Stromal cell of bone marrow (primary cell): ENCODE measurements around the gene NUPR2.
"Not testable (repeated sequence)": the region's sequence is repeated elsewhere in the genome, so short reads cannot be mapped to it uniquely, and the experiment has no call there.

Experiments
- DNase-seq: peaks from one replicate; pipeline ENCODE4 v3.0.0-alpha.2; 2012; ENCODE audit warnings: low read depth

The NUPR2 gene, protein sequence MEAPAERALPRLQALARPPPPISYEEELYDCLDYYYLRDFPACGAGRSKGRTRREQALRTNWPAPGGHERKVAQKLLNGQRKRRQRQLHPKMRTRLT

DNA sequence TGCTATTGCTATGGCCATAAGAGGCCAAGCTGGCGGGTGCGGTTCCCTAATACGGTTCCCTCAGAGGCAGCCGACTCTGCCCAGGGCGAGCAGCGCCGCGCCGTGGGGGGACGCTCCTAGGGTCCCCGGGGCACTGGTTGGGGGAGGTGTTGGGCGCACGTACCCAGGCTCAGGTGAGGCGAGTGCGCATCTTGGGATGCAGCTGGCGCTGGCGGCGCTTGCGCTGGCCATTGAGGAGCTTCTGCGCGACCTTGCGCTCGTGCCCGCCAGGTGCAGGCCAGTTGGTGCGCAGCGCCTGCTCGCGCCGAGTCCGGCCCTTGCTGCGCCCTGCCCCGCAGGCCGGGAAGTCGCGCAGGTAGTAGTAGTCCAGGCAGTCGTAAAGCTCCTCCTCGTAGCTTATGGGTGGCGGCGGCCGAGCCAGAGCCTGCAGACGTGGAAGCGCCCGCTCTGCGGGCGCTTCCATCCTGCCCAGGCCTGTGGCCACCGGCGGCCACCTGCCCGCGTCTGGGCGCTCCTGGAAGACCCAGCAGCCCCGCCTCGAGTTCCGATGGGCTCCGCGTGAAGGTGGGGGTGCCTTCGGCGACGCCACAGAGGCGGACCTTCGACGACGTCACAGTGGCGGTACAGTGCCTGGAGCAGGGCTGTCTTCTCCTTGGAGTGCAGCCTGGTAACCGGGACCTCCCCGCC, at the start of gene NUPR2:
Gene NUPR2 (minus strand): TSS at position 566 of the 687 bp plus-strand sequence. CDS start 103 bp downstream, at position 463.
- no peak for DNase-seq

GRCh38 chr7:56157238-56157790, 41.1 kb upstream of the NUPR2 start:
- no peak for DNase-seq

DNA sequence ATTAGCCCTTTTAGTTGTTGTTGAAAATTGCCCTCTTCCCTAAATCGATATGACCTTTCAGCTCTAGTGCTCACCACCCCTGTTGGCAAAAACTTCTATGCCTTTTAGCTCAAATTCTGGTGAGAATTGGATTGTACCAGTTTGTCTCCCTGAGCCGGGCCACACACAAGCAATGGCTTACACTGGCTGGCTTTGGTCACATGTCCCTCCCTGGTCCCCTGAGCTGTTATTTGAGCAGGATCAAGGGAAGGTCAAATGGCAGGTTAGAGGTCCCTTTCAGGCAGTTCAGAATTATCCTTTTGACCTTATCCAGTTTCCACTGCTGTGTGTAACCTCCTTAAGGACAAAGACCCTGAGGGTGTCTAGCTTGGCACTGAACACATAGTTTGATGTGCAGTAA, 14.8 kb upstream of the NUPR2 start:
- DNase-seq: not testable (repeated sequence)

- DNase-seq: no peak
Observed at GRCh38 chr7:56127241-56127975, 11.2 kb upstream of the NUPR2 start.

DNA sequence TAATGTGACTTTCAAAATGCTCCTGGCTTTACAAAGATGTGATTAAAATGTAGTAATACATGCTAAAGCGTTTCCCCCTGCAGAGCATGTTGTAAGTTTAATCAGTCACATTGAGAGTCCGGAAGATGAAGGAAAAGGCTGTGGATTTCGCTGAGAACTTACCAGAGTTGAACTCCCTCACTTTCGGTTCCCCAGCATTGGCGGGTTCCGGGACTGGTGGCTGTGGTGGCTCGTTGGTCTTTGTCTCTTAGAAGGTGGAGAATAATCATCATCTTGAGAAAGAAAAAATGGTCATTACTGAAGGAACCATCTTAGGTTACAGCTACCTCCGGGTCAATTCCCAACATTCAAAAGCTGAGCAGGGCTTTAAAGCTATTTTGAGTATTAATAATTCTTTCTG, 9.6 kb upstream of the NUPR2 start:
- DNase-seq: no peak

DNA sequence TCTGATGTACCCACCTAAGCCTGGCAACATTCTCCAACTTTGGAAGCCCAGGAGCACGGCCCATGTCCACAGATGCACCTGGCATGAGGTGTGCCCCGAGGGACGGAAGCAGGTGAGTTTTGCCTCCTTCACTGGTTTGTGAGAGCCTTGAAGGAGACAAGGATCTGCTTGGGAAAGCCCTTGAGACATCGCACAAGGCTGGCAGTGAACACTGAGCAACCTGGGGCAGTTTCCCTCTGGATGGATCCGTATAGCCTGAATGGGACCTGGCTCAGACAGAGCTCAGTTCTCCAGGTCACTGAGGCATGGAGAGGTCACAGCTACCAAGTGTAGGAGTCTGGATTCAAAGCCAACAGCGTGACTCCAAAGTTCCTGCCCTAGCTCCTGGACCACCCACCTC, 8.8 kb upstream of the NUPR2 start:
- no peak for DNase-seq

DNA sequence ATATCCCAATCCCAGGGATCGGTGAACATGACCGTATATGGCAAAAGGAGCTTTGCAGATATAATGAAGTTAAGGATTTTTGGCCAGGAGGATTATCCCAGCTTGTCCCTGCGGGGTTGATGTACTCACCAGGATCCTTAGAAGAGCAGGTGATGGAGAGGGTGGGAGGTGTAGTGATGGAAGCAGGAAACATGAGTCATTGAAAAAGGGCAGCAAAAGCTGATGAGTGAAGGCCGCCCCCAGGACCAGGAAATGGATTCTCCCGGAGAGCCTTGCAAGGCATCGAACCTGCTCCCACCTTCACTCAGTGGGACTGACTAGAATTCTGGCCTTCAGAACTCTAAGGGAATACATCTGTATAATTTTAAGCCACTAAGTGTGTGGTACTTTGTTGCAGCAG, 5.2 kb upstream of the NUPR2 start:
- no peak for DNase-seq

DNA sequence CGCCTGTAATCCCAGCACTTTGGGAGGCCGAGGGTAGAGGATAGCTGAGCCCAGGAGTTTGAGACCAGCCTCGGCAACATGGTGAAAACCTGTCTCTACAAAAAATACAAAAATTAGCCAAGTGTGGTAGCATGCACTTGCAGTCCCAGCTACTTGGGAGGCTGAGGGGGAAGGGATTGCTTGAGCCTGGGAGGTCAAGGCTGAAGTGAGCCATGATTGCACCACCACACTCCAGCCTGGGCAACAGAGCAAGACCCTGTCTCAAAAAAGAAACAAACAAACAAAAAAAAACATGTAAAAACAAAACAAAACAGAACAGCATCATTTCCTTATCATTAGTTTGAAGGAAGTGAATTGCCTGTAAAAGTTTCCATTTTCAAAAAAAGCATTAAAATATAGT, 4.0 kb downstream of the NUPR2 start:
- DNase-seq: not testable (repeated sequence)

DNA sequence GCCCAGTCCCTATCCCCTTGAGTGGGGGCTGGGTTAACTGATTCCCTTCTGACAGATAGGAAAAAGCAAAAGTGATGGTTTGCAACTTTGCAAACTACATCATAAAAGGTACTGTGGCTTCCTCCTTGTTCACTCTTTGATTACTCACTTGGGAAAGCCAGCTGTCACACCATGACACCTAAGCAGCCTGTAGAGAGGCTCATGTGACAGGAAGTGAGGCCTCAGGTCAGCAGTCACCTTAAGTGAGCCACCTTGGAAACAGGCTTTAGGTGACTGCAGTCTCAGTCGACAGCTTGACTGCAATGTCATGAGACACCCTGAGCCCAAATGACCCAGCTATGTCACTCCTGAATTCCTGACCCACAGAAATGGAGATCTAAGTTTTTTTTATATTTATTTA, 5.6 kb downstream of the NUPR2 start:
- no peak for DNase-seq

DNA sequence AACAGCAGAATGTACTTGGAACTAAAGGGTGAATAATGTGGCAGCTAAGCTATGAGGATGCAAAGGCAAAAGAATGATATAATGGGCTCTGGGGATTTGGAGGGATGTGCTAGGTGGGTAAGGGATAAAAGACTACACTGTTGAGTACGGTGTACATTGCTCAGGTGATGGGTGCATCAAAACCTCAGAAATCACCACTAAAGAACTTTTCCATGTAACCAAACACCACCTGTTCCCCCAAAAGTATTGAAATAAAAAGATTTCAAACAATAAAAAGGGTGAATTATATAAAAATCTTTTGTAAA, 8.3 kb downstream of the NUPR2 start:
- DNase-seq: no peak

DNA sequence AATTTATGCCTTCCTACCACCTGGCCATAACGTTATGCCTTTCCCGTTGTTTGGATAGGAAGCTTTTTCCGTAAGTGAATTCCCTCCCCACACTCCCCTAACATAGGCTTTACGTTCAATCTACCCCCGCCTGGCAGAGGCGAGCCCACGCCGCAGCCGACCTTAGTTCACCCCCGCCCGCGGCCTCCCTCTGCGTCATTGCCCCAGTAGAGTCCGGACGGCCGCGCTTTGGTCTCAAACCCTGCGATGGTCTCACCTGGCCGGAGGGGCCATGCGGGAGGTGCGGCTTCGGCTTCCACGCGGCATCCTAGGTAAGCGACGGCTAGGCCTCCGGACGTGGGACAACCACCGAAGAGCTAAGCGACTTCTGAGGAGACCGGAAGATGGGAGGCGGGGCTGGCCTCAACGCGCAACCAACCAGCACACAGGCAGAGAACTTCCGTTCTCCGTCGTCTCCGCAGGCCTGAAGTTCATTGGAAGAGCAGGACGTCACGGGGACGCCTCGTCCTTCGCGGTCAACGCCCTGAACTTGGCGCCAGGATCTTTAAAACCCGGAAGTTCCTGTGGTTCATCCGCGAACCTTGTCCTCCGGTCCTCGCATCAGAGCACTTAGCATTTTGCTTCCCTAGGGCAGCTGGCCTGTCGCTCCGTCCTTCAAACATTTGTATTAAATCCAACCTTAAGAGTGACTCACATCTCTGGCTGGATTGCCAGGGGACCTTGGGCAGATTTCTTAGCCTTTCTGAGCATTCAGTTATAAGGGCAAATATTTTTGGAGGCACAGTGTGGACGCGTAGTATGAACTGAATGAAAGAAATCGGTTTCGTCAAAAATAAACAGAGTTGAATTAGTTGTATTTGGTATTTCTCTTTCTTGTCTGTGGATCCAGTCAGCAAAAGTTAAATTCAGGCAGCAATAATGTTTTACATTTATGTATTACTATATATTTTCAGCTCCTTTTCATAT, 9.8 kb downstream of the NUPR2 start, which contains the start of gene CHCHD2:
Gene CHCHD2 (minus strand): TSS at position 369 of the 966 bp plus-strand sequence. CDS start 63 bp downstream, at position 306.
- peak; percentile 99 for DNase-seq

GRCh38 chr7:56105508-56105907, 10.7 kb downstream of the NUPR2 start:
- DNase-seq: peak; percentile 64

- not testable (repeated sequence) for DNase-seq
Observed at GRCh38 chr7:56104138-56104537, 12.1 kb downstream of the NUPR2 start.

- no peak for DNase-seq
Observed at GRCh38 chr7:56099653-56100052, 16.6 kb downstream of the NUPR2 start.

DNA sequence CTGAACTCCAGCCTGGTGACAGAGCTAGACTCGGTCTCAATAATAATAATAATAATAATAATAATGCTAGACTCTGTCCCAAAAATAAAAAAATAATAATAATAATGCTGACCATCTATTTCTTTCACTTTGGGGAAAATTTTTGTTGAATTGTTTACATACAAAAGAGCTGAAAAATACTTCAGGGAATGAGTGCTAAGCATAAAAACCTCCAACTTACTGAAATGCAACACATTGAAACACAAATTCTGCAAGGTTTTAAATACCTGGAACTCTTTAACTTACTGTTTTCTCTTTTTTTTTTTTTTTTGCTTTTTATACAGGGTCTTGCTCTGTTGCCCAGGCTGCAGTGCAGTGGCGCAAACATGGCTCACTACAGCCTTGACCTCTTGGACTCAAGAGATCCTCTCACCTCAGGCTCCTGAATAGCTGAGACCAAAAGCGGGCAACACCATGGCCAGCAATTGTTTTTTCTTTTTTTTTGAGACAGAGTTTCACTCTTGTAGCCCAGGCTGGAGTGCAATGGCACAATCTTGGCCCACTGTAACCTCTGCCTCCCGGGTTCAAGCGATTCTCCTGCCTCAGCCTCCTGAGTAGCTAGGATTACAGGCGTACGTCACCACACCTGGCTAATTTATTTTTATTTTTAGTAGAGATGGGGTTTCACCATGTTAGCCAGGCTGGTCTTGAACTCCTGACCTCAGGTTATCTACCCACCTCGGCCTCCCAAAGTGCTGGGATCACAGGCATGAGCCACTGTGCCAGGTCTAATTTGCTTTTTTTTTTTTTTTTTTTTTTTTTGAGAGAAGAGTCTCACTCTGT, 17.8 kb downstream of the NUPR2 start:
- not testable (repeated sequence) for DNase-seq

GRCh38 chr7:56097700-56098099, 18.5 kb downstream of the NUPR2 start:
- peak; percentile 85 for DNase-seq

GRCh38 chr7:56092789-56093531, 23.3 kb downstream of the NUPR2 start, which contains the start of gene PHKG1:
PHKG1 (minus strand) TSS chr7:56092952; CDS start chr7:56088941, 4,011 bp downstream.
- peak; percentile 79 for DNase-seq

- not testable (repeated sequence) for DNase-seq
Observed at GRCh38 chr7:56092388-56092787, 23.8 kb downstream of the NUPR2 start.

DNA sequence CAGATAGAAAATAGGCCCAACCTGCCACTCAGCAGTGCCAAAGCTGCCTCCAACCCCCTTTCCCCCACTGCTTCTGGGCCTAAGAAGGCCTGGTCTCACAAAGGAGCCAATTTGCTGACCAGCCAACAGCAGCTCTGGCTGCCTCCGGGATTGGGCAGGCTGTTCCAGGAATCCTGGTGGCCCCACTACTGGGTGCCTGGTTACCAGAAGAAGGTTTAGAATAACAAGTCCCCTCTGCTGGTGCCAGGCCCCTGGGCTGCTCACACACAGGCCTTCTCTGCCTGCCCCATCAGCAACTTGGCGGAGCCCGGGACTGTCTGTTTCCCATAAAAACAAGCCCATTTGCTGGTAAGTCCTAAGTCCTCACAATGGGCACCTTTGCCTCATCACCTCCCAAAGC, 24.6 kb downstream of the NUPR2 start:
- DNase-seq: peak; percentile 60

GRCh38 chr7:56087445-56087844, 28.8 kb downstream of the NUPR2 start:
- DNase-seq: no peak
